ENCODE results near the gene CTNNA2. TPM values are rescaled to one million over a fixed set of nuclear protein-coding genes. Genes with fewer than 3 reads are reported as not detected.

The CTNNA2 gene
- total RNA-seq, 1 experiment from 2014 or later, result 5.5 TPM

- Histone ChIP-seq H2AFZ (ENCODE audit: low read length) (no peak overlapping the region), H4K91ac (ENCODE audit: insufficient read length, low read depth, low read length) (no peak overlapping the region), H3K4me2 (ENCODE audit: insufficient read depth, insufficient read length, low read length) (no peak overlapping the region), H3K56ac (ENCODE audit: insufficient read length, low read depth, low read length) (no peak overlapping the region), H4K20me1 (ENCODE audit: control insufficient read depth, insufficient read depth, insufficient read length) (no peaks in the 10 kb centered on the region), H3K27ac (ENCODE audit: insufficient read length, low read depth, low read length) (no peak overlapping the region), H2BK5ac (ENCODE audit: insufficient read length, low read length) (no peak overlapping the region), H2BK20ac (ENCODE audit: low read depth, low read length, poor library complexity, severe bottlenecking) (no peak overlapping the region), H3K27me3 (ENCODE audit: insufficient read depth, low read length) (no peaks in the 10 kb centered on the region), H3T11ph (ENCODE audit: low read length) (no peak overlapping the region), H3K4ac (ENCODE audit: low read depth, low read length) (no peak overlapping the region), H3K79me2 (ENCODE audit: insufficient read depth, low read length) (no peaks in the 10 kb centered on the region), H3K4me1 (ENCODE audit: insufficient read depth, low read length) (peaks cover 12% of the 10 kb centered on the region; the same call in 1 of the 2 replicates), H3K9me3 (ENCODE audit: control insufficient read depth, low read depth, low read length) (no peaks in the 10 kb centered on the region), H2BK12ac (ENCODE audit: insufficient read length, low read depth, low read length) (no peak overlapping the region), H3K9ac (ENCODE audit: extremely low read depth, insufficient read length, low read length) (no peak overlapping the region), H4K8ac (replicated peaks; ENCODE audit: insufficient read length, low read depth, low read length) (no peak overlapping the region), H3K23ac (ENCODE audit: insufficient read length, low read depth, low read length) (no peak overlapping the region), H4K5ac (ENCODE audit: insufficient read length, low read depth, low read length) (no peak overlapping the region), H3K18ac (ENCODE audit: insufficient read length, low read depth, low read length) (no peak overlapping the region), H2BK120ac (ENCODE audit: low read depth, low read length, poor library complexity, severe bottlenecking) (no peak overlapping the region), H3K23me2 (ENCODE audit: insufficient read length, low read depth, low read length, poor library complexity, severe bottlenecking) (no peaks in the 10 kb centered on the region), H2AK5ac (ENCODE audit: insufficient read length, low read length) (no peak overlapping the region), H3K14ac (ENCODE audit: insufficient read depth, low read length) (no peak overlapping the region), H3K79me1 (ENCODE audit: insufficient read depth, low read depth, low read length, poor library complexity, severe bottlenecking) (no peaks in the 10 kb centered on the region), H2BK15ac (ENCODE audit: low read depth, low read length) (no peak overlapping the region)
- Mint-ChIP-seq H3K9me3 (no peaks in the 10 kb centered on the region), H3K27ac (peak overlapping the region in 1 of 3 experiments; percentile 60; a peak in 2 of 7 replicates), H3K27me3 (ENCODE audit: low read depth) (no peaks in the 10 kb centered on the region), H3K36me3 (ENCODE audit: insufficient read depth in 1 of 3, low read depth in 3 of 3) (no peaks in the 10 kb centered on the region), H3K4me3 (no peak overlapping the region), H3K4me1 (peaks cover 40 to 41% of the 10 kb centered on the region in 2 experiments)
- no peak for TF ChIP-seq CTCF (conservative IDR thresholded peaks at IDR 0.05)
- no CpG with 5 or more reads among the region's 5 CpGs for WGBS (ENCODE audit: extremely low coverage, insufficient read length, low lambda C conversion rate)
- no peak for DNase-seq
These were observed 468.0 kb downstream of the CTNNA2 start for GRCh38 chr2:79980816-79981215.

Data from H9 (cell line).